GM18517 (cell line): ENCODE results near the gene TMEM165.

Experiments used
- ATAC-seq: cut with Tn5 transposase; IDR thresholded peaks from one replicate; pipeline ENCODE4 v1.9.1; 2021; ENCODE audit warnings: mild to moderate bottlenecking, moderate library complexity; ENCODE audit not compliant: unreplicated experiment

TMEM165 gene

GRCh38 chr4:55367084-55367722 lies 28.6 kb upstream of the TMEM165 start:
- ATAC-seq: no peak

DNA sequence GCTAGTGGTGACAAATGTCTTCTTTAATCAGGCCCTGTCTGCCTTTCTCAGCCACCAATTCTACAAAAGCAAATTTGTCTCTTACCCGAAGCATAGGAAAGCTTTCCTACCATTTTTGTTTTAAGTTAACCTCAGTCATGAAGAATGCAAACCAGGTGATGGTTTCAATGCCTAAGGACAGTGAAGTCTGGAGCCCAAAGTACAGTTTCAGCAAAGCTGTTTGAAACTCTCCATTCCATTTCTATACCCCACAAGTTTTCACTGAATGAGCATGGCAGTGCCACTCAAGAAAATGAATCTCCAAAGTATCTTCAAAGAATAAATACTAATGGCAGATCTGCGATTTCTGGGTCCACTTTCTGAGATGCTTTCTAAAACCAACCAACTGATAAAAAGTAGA lies 25.8 kb upstream of the TMEM165 start:
- ATAC-seq: no peak

GRCh38 chr4:55372259-55372658 lies 23.5 kb upstream of the TMEM165 start:
- ATAC-seq: no peak

DNA sequence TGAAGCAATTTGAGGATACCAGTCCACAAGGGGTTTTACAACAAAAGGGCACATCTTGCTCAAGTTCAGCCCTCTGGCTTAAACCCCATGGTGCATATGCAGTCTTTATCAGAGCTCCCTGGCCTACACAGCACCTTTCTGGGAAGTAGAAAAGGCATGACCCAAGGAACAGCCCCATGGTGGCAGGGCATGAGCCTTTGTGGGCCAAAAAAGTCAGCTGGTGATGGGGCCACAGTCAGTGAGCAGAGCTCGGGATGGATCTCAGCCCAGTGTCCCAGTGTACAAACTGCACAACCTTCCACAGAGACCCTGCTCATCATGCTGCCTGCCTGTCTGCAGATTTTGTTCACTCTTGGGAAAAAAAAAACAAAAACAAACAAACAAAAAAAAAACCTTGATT lies 22.3 kb upstream of the TMEM165 start:
- ATAC-seq: no peak

- ATAC-seq: no peak
Measured at GRCh38 chr4:55376698-55377097, 19.1 kb upstream of the TMEM165 start.

- no peak for ATAC-seq
Measured at GRCh38 chr4:55378617-55379467, 16.9 kb upstream of the TMEM165 start.

- ATAC-seq: no peak
Measured at GRCh38 chr4:55380576-55380975, 15.2 kb upstream of the TMEM165 start.

DNA sequence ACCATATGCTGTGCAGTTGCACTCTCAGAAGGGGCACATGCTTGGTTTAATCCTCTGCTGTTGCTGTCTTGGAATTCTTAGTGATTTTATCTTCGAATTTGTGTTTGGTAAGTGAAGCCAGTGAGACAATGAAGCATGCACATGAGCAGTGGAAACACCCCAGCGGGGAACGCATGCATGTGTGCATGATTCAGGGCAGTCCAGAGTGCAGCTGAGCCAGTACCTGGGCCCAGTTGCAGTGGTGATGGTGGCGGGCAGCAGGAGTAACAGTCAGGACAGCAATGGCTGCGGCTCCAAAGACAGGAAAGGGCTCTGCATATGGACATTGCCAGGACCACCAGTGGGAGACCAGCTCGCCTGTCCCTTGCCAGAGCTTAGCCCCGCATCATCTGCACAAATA lies 14.3 kb upstream of the TMEM165 start:
- no peak for ATAC-seq

GRCh38 chr4:55382488-55383003 lies 13.2 kb upstream of the TMEM165 start:
- ATAC-seq: no peak

GRCh38 chr4:55385201-55385649 lies 10.5 kb upstream of the TMEM165 start:
- ATAC-seq: no peak

DNA sequence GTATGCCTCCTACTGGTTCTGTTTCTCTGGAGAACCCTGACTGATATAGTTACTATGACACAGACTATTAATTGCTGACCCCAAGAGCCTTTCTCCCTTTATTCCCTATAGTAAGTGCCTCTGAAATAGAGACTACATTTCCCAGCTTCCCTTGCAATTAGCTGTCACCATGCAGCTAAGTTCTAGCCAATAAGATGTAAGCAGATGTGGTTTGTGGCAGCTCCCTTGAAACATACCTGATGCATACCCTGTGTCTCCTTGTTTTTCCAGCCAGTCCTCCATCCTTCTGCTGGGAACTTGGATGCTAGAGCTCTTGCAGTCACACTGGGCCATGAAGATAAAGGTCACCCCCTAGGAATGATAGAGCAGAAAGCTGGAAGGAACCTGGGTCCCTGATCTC lies 9.7 kb upstream of the TMEM165 start:
- ATAC-seq: peak; percentile 69

GRCh38 chr4:55386840-55387239 lies 8.9 kb upstream of the TMEM165 start:
- ATAC-seq: no peak

DNA sequence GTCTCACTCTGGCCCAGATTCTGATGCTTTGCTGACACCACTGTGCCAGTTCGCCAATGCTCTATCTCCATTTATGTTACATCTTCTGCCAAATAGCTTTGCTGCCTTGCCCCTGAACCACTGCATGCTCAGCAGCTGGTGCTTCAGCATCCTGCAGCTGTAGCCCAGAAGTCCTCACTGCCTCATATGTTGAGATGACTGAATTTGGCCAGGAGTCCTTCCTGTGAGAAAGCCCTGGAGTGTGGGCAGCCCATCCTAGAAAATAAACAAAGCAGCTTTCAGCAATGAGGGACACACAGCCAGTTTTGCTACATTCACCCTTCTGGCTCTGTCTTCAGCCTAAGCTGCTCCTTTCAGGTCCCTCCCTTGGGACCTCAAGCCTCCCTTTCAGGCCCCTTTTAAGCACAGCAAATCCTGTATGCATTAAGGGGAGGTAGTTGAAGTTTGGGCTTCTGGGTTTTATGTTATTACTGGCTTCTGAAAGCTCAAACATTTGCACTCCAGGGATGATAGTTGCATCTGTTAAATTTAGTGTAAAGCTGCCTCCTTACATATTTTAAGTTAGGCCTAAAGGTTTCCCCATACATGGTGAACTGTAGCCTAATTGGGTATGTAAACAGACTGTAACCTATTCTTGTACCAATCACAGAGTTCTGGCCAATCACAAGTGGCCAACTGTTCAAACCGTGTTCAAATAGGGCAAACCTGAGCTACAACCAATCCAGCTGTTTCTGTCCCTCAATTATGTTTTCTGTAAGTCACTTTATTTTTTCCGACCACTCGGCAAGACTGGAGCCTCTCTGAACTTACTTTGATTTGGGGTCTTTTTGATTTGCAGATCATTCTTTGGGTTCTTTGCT lies 2.1 kb upstream of the TMEM165 start:
- ATAC-seq: no peak

GRCh38 chr4:55395218-55395528 lies 584 bp upstream of the TMEM165 start:
- ATAC-seq: peak; percentile 4

GRCh38 chr4:55396308-55397125 lies 760 bp downstream of the TMEM165 start:
- ATAC-seq: peak; percentile 21

GRCh38 chr4:55397126-55397436 lies 1.3 kb downstream of the TMEM165 start:
- ATAC-seq: no peak

- no peak for ATAC-seq
Measured at GRCh38 chr4:55397520-55398321, 2.0 kb downstream of the TMEM165 start.

- no peak for ATAC-seq
Measured at GRCh38 chr4:55398461-55398860, 2.7 kb downstream of the TMEM165 start.

DNA sequence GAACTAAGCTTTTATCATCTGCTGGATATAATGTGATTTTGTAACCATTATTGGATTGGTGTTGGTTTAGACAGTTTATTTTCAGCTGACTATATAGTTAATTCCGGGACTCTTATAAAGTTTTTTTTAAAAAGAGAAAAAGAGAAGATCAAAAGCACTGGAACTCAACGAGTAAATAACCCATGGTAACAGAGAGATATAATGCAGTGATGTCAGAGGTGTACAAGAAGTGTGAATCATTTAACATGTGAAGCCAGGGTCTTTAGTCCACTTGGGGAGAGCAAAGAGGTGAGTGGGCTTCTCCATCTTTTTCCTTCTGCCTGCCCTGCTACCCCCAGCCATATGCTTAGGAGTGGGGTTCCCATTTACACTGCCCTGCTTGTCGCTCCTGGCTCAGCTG lies 3.2 kb downstream of the TMEM165 start:
- ATAC-seq: no peak

DNA sequence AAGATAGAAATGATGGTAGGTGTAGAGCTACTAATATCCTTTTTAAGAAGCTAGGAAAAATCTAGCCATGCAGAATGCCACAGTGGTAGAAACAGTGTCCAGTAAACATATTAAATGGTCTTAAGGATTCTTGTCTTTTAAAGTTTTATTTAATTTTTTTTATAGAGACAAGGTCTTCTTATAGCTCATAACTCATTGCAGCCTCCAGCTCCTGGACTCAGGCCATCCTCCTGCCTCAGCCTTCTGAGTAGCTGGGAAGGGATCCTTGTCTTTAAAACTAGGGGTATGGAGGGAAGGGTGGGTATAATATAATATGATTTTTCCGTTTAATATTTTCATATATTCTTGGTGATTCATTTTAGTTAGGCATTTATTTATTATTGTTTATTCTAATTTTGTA lies 3.8 kb downstream of the TMEM165 start:
- ATAC-seq: no peak
